HepG2 (cell line): Measurements from ENCODE around the gene IL27RA. TPM values are rescaled to one million over a fixed set of nuclear protein-coding genes. Genes with fewer than 3 reads are reported as not detected.

ENCODE experiments used
- ARID3A ChIP-seq: IDR thresholded peaks from 2 replicates; pipeline ENCODE4 v1.6.1; 2012; ENCODE audit warnings: low read depth, low read length, improper control_type of control experiment
- DNMT1 ChIP-seq: sonication (generic); formaldehyde crosslinking; IDR thresholded peaks from 2 replicates; pipeline ENCODE4 v1.5.1; 2020; ENCODE audit warnings: mild to moderate bottlenecking, missing genetic modification reagents
- E2F1 ChIP-seq: sonication (generic); formaldehyde crosslinking; IDR thresholded peaks from 2 replicates; pipeline ENCODE4 v1.5.0; 2020; ENCODE audit warnings: missing genetic modification reagents
- FOXA1 ChIP-seq, 2 experiments: fragments of 450-650 bp in 1 of 2; sonication (generic) in 1 of 2; formaldehyde crosslinking in 1 of 2; IDR thresholded peaks; 2 replicates each; pipeline versions ENCODE4 v1.4.0 to v1.6.1; 2016 to 2020; ENCODE audit warnings: missing genetic modification reagents in 1 of 2
- KLF11 ChIP-seq: IDR thresholded peaks from 2 replicates; pipeline ENCODE4 v1.6.1; 2016; ENCODE audit warnings: missing compliant biosample characterization
- MEF2D ChIP-seq: sonication (generic); formaldehyde crosslinking; IDR thresholded peaks from 2 replicates; pipeline ENCODE4 v1.5.1; 2020; ENCODE audit warnings: mild to moderate bottlenecking, missing genetic modification reagents
- MNT ChIP-seq: fragments of 450-650 bp; IDR thresholded peaks from 2 replicates; pipeline ENCODE4 v1.6.1; 2016
- MTF2 ChIP-seq: sonication (generic); formaldehyde crosslinking; IDR thresholded peaks from 2 replicates; pipeline ENCODE4 v1.5.0; 2020; ENCODE audit warnings: missing genetic modification reagents, borderline replicate concordance
- NFIC ChIP-seq: IDR thresholded peaks from 2 replicates; pipeline ENCODE4 v1.6.1; 2012; ENCODE audit warnings: mild to moderate bottlenecking, low read length, inconsistent platforms
- PRMT3 ChIP-seq: sonication (generic); formaldehyde crosslinking; IDR thresholded peaks from 2 replicates; pipeline ENCODE4 v1.8.1; 2022; ENCODE audit warnings: low read depth, mild to moderate bottlenecking, moderate library complexity, missing genetic modification reagents, borderline replicate concordance
- RELA ChIP-seq: sonication (generic); formaldehyde crosslinking; IDR thresholded peaks from 2 replicates; pipeline ENCODE4 v1.4.0; 2020; ENCODE audit warnings: missing genetic modification reagents
- SP4 ChIP-seq: sonication (generic); formaldehyde crosslinking; IDR thresholded peaks from 2 replicates; pipeline ENCODE4 v1.8.1; 2023; ENCODE audit warnings: mild to moderate bottlenecking, missing genetic modification reagents
- ZBTB14 ChIP-seq: sonication (generic); formaldehyde crosslinking; IDR thresholded peaks from 2 replicates; pipeline ENCODE4 v1.4.0; 2020; ENCODE audit warnings: missing genetic modification reagents
- ZFP41 ChIP-seq: sonication (generic); formaldehyde crosslinking; IDR thresholded peaks from 2 replicates; pipeline ENCODE4 v1.4.0; 2020; ENCODE audit warnings: mild to moderate bottlenecking, missing genetic modification reagents, borderline replicate concordance
- ZMYM3 ChIP-seq: sonication (generic); formaldehyde crosslinking; IDR thresholded peaks from 2 replicates; pipeline ENCODE4 v1.5.1; 2020; ENCODE audit warnings: mild to moderate bottlenecking, missing genetic modification reagents
- ZNF124 ChIP-seq: sonication (generic); formaldehyde crosslinking; IDR thresholded peaks from 2 replicates; pipeline ENCODE4 v1.4.0; 2020; ENCODE audit warnings: missing genetic modification reagents
- ZNF230 ChIP-seq: sonication (generic); formaldehyde crosslinking; IDR thresholded peaks from 2 replicates; pipeline ENCODE4 v1.4.0; 2020; ENCODE audit warnings: mild to moderate bottlenecking, missing genetic modification reagents
- ZNF343 ChIP-seq: sonication (generic); formaldehyde crosslinking; IDR thresholded peaks from 2 replicates; pipeline ENCODE4 v1.4.0; 2020; ENCODE audit warnings: mild to moderate bottlenecking, missing genetic modification reagents
- ZNF678 ChIP-seq: sonication (generic); formaldehyde crosslinking; IDR thresholded peaks from 2 replicates; pipeline ENCODE4 v1.4.0; 2020; ENCODE audit warnings: mild to moderate bottlenecking, missing genetic modification reagents
- ZNF724P ChIP-seq: sonication (generic); formaldehyde crosslinking; IDR thresholded peaks from 2 replicates; pipeline ENCODE4 v1.8.0; 2022; ENCODE audit warnings: missing genetic modification reagents, borderline replicate concordance
- ZNF737 ChIP-seq: sonication (generic); formaldehyde crosslinking; IDR thresholded peaks from 2 replicates; pipeline ENCODE4 v1.5.0; 2020; ENCODE audit warnings: missing genetic modification reagents, mild to moderate bottlenecking, borderline replicate concordance
- ZNF766 ChIP-seq: sonication (generic); formaldehyde crosslinking; IDR thresholded peaks from 2 replicates; pipeline ENCODE4 v1.5.0; 2020; ENCODE audit warnings: missing genetic modification reagents, borderline replicate concordance
- ZSCAN29 ChIP-seq: sonication (generic); formaldehyde crosslinking; conservative IDR thresholded peaks from 2 replicates; pipeline ENCODE4 v1.4.0; 2020; ENCODE audit warnings: mild to moderate bottlenecking, missing genetic modification reagents
- polyA plus RNA-seq, 8 experiments: library from polyadenylated mRNA; depleted of rRNA in 3 of 8; stranded (reverse) in 7 of 8; unstranded in 1 of 8; fragments of >200 nt; fragmentation: Illumina TruSeq in 4 of 8; extraction: Trizol in 4 of 8; gene quantifications; 2 replicates each; pipeline versions ENCODE4 v1.2.1 to v1.2.3, GENCODE V29; 2011 to 2016; ENCODE audit warnings: low read depth in 4 of 8, missing spikeins in 1 of 8, mixed read lengths in 1 of 8; ENCODE audit not compliant: insufficient read depth in 1 of 8
- total RNA-seq, 5 experiments: library from RNA; depleted of rRNA; stranded (reverse); fragments of >200 nt; fragmentation: Illumina TruSeq; extraction: Trizol; gene quantifications; 2 replicates each; pipeline ENCODE4 v1.2.3, GENCODE V29; 2016; ENCODE audit warnings: low read depth in 1 of 5

The IL27RA gene
- total and polyA plus RNA-seq, 2 of the 13 experiments (the other 11 are each of a cell fraction or from before 2014, with no cell fraction given), result 3.5 to 8.1 TPM

- TF ChIP-seq ZNF124 (CRISPR knock-in tag) (no peak), E2F1 (no peak), MTF2 (CRISPR knock-in tag) (no peak), NFIC (no peak), ZNF737 (CRISPR knock-in tag) (no peak), RELA (no peak), SP4 (CRISPR knock-in tag) (peak; percentile 80), FOXA1 (IDR thresholded peaks at IDR 0.05) (no peak), FOXA1 (CRISPR knock-in tag; IDR thresholded peaks at IDR 0.05) (peak; percentile 55), ZFP41 (CRISPR knock-in tag) (no peak), MEF2D (CRISPR knock-in tag) (no peak), KLF11 (CRISPR knock-in tag) (peak; percentile 31; the same call in 1 of the 2 replicates), ZSCAN29 (no peak), ARID3A (no peak), DNMT1 (CRISPR knock-in tag) (no peak), ZMYM3 (CRISPR knock-in tag) (no peak), ZNF724P (CRISPR knock-in tag) (0 out of 2 replicates have a peak, but pooled peaks have one; percentile 8), ZNF678 (CRISPR knock-in tag) (no peak), ZNF230 (peak; percentile 13; the same call in 1 of the 2 replicates), ZBTB14 (no peak), ZNF343 (no peak), MNT (no peak), ZNF766 (CRISPR knock-in tag) (no peak), PRMT3 (CRISPR knock-in tag) (no peak)
These were observed 49.6 kb downstream of the IL27RA start (continued) for GRCh38 chr19:14080887-14081796.
